Measurements from ENCODE around the gene CLRN2.
"Not testable (repeated sequence)": the region's sequence is repeated elsewhere in the genome, so short reads cannot be mapped to it uniquely, and the experiment has no call there.

The CLRN2 gene

GRCh38 chr4:17544205-17544604 lies 29.2 kb downstream of the CLRN2 start:
- peak in 54 of 56 donors; percentile 14 to 96 (median 78) for DNase-seq

- peak in 32 of 56 donors; percentile 6 to 78 (median 30) for DNase-seq
These were observed 29.9 kb downstream of the CLRN2 start for GRCh38 chr4:17544831-17545234.

GRCh38 chr4:17545374-17546140 lies 30.6 kb downstream of the CLRN2 start:
- DNase-seq, result peak in 1 of 56 donors; percentile 9

GRCh38 chr4:17546222-17546621 lies 31.3 kb downstream of the CLRN2 start:
- no peak for DNase-seq

- DNase-seq, result no peak
These were observed 31.7 kb downstream of the CLRN2 start for GRCh38 chr4:17546678-17547077.

- no peak for DNase-seq
These were observed 35.6 kb downstream of the CLRN2 start for GRCh38 chr4:17550549-17550948.

GRCh38 chr4:17552427-17552826 lies 37.5 kb downstream of the CLRN2 start:
- no peak for DNase-seq

GRCh38 chr4:17554568-17554967 lies 39.6 kb downstream of the CLRN2 start:
- no peak for DNase-seq

GRCh38 chr4:17556498-17556897 lies 41.5 kb downstream of the CLRN2 start:
- no peak for DNase-seq

- no peak for DNase-seq
These were observed 42.9 kb downstream of the CLRN2 start for GRCh38 chr4:17557880-17558279.

- no peak for DNase-seq
These were observed 44.2 kb downstream of the CLRN2 start for GRCh38 chr4:17558941-17559708.

GRCh38 chr4:17559709-17560048 lies 44.7 kb downstream of the CLRN2 start:
- no peak for DNase-seq

GRCh38 chr4:17560065-17560673 lies 45.2 kb downstream of the CLRN2 start:
- peak in 1 of 56 donors; percentile 15 for DNase-seq

- DNase-seq, result peak in 21 of 56 donors; percentile 2 to 66 (median 25)
These were observed 46.4 kb downstream of the CLRN2 start for GRCh38 chr4:17561195-17561909.

- DNase-seq, result peak in 3 of 56 donors; percentile 14 to 36 (median 16)
These were observed 47.2 kb downstream of the CLRN2 start for GRCh38 chr4:17562157-17562556.

GRCh38 chr4:17565846-17566245 lies 50.9 kb downstream of the CLRN2 start:
- DNase-seq, result no peak

- DNase-seq, result no peak
These were observed 52.3 kb downstream of the CLRN2 start for GRCh38 chr4:17567271-17567670.

- DNase-seq, result no peak
These were observed 59.2 kb downstream of the CLRN2 start for GRCh38 chr4:17574206-17574605.

- DNase-seq, result not testable (repeated sequence)
These were observed 60.2 kb downstream of the CLRN2 start for GRCh38 chr4:17575177-17575576.
